ENCODE data around the gene NRXN2.

The NRXN2 gene

DNA sequence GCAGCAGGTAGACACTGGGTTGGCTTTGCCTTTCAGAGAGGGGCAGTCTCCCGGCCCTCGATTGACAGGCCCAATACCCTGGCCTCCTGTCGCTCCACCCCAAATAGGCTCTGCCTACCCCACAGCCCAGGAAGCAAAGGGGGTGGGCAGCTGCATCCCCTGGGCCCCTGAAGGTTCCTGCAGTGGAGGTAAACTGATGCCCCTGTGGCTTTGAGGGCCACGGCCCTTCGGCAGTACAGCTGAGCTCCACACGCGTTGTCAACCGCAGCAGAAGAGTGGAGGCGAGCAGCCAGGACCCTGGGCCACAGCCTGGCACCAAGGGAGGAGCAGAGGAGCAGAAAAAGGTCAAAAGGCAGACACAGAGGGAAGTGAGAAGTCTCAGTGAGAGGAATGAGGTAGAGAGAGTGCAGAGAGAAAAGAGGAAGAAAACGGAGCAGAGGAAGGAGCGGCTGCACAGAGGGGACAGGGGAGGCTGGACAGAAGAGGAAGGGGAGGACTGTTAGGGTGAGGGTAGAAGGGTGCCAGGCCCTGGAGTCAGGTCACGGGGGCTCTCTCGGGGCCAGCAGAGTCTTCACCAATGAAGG lies 67.9 kb downstream of the NRXN2 start:
- in situ Hi-C loops (cut with HindIII; ENCODE audit: low sequenced_read_pairs) = no loop called here

DNA sequence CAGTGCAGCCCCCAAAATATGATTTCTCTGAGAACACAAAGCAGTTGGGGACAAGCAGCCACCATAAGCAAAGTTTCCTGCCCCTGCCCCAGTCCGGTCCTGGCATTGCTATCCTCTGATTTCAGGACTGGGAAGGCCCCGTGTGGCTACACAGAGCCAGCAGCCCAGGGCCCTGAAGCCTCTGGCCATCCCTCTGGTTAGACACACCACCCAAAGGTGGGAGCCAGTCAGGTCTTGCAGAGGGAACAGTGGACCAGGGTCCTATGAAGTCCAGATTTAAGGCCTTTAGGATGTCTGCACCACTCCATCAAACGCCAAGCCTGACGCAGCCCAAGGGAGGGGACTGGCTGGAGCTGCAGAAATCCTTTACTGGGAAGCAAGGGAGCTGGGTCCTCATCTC lies 68.6 kb downstream of the NRXN2 start:
- in situ Hi-C loops (cut with HindIII; ENCODE audit: low sequenced_read_pairs) = no loop called here

DNA sequence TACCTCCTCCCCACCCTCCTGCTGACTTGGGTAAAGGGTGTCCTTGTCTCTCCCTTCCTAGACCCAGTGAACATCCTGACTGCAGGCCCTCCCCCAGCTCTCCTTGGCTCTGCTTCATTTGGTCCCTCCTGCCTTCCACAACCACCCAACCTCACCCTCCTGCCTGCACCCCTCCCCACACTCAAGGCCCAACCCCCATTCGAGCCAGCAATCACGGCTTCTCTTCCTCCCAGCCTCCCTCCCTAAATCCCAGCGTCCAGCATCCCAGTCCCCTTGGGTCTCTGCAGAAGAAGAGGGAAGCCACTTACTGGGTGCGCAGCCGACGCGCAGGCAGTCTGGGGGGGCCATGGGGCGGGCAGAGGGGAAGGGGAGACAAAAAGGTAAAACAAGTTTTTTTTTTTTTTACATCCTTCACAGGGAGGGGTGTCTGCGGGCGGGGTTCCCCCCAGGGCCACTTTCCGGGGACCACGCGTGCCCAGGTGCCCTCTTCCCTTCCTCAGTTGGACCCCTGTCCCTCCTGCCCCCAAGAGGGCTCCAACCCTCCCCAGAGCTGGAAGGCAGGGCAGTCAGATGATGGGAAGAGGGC lies 69.5 kb downstream of the NRXN2 start:
- in situ Hi-C loops (cut with HindIII; ENCODE audit: low sequenced_read_pairs) = no loop called here

DNA sequence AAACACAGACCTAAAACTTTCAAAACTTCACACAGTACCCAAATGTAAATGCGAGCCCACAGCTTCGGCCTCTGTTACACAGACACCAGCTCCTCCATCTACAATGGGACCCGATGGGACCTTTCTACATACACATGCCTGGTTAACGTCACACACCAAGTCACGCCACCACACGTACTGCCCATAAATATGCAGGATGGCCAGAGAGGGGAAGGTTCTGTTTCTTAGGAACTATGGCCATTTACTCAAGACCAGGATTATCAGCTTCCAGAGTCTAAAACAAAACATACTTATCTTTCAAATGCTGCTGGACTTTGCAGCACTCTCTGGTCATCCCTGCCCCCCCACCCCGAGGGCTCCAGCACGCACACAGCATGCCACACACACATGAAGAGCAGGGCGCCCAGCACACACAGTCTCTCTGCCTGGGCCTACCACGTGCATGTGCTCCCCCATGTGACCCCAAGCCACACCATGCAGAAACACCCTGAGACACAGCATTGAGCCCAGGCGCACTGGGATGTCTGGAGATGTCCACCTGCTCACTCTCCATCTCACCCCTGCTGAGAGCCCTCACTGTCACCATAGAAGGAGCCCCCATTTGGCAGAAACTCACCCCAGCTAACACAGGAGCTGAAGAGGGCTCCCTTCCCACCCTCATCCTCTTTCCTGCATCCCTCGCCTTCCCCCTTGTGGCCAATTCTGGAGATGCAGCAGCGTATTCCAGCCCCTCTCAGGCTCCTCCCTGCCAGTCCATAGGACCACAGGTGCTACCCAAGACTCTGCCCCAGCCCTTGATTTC lies 70.2 kb downstream of the NRXN2 start:
- in situ Hi-C loops (cut with HindIII; ENCODE audit: low sequenced_read_pairs) = no loop called here

DNA sequence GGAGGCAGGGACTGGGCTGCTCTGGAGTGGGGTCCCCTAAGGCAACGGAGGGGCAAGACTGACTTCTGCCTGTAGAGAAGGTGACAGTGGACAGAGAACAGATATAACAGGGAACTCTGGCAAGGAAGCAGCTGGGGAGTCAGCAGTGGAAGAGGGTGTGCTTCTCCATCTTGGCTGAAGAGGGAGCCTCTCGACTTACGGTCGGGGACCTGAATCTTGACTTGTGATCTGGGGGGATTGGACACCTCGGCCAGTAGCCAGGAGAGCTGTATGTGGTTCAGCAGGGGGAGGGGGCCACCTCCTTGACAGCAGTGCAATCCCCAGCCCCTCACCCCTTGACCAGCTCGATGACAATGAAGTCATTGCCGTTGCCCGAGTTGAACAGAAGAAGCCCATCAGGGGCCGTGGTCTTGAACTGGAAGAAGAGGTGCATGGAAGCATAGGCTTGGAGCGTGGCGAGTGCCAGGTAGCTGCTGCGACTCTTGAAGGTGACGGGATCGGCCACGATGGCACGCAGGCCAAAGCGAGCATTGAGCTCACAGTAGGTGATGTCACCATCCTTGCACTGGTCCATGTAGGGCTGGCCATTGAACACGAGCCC lies 72.0 kb downstream of the NRXN2 start:
- in situ Hi-C loops (cut with HindIII; ENCODE audit: low sequenced_read_pairs) = no loop called here

DNA sequence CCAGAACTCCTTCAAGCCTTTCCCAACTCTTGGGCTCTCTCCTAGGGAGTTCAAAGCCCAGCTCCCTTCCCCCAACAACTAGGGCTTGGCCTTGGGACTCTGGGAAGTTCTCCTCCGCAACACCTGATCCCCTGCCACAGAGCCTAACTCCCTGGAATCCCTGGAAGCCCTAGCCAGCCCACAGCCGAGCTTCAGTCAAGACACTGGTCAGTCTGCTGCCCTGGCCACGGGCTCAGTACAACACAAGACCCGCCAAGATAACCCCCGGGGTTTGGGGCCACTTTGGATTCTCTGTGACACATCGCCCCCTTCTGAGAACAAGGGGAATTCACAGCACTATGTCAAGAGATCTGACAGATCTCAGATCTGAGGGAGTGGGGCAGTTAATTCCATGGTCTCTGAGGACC lies 73.7 kb downstream of the NRXN2 start:
- in situ Hi-C loops (cut with HindIII; ENCODE audit: low sequenced_read_pairs) = no loop called here

DNA sequence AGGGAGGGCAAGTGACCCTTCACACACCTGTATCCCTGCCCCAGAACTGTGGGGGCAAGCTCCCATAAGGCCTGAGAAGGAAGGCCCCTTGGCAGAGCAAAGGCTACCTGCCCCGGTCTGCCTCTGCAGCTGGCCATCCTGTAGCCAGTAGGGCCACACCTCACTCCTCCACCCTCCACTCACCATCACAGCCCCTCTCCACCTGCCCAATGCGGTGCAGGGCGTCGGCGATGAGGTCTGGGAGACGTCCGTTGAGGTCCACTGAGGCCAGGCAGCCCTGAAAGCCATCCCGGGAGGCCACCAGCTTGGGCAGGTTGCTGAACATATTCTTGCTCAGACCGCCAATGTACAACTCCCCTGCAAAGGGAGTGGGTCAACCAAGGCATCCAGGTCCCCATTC lies 74.4 kb downstream of the NRXN2 start:
- in situ Hi-C loops (cut with HindIII; ENCODE audit: low sequenced_read_pairs) = no loop called here

DNA sequence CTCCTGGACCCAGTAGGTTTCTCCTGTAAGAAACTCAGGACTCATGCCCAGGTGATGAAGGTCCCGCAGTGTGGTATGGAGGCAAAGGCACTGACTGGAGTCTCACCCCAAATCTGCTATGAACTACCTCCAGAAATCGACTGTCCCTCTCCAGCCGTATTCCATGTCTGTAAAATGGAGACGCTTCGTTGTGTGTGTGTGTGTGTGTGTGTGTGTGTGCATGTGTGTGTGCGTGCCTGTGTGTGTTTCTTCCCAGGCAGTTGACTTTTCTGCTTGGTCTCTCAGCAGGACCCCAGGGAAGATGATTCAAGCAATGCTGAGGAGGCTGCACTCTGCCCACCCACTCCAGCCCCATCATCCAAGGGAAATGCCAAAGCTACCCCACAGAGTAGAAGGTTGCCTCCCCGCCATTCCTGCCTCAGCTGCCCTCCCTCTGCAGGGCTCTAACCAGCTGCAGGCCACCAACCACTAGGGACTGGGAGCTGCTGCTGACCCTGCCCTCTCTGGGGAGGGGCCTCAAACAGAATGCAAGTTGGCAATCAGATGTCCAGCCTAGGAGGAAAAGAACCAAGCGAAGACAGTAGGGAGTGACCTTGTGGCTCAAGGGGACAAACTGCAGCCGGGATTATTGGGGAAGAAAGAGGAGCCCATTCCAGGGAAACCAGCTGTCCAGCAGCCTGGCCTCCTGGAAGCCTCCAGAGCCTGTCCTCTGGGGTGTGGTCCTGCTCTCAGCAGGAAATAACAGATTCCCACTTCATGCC lies 75.8 kb downstream of the NRXN2 start:
- in situ Hi-C loops (cut with HindIII; ENCODE audit: low sequenced_read_pairs) = no loop called here

DNA sequence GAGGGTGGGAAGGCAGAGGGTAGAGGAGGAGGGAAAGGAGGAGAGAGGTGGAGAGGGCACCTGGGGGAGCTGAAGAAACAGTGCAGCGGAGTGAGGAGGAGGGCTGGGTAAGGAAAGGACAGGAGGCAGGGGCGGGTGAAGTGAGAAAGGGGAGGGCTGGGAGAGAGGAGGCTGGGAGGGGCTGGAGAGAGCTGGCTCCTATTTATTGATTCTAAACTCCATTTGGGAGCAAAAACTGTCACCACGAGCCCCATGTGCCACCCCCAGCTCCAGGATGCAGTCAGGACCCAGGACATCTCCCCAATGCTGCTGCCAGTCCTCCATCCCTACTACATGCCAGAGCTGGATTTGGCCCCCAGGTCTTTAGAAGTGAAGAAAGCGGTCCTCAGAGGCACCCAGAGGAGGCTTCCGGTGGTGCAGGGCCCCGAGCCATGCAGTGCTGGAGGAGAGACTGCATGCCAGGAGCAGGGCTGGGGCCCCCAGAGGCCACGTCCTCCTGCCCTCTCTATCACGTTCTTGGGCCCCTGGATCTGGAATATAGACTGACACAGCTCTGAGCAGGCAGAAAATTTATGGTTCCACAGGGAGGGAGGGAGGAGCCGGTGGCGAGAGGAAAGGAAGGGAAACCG lies 78.2 kb downstream of the NRXN2 start:
- in situ Hi-C loops (cut with HindIII; ENCODE audit: low sequenced_read_pairs) = no loop called here

DNA sequence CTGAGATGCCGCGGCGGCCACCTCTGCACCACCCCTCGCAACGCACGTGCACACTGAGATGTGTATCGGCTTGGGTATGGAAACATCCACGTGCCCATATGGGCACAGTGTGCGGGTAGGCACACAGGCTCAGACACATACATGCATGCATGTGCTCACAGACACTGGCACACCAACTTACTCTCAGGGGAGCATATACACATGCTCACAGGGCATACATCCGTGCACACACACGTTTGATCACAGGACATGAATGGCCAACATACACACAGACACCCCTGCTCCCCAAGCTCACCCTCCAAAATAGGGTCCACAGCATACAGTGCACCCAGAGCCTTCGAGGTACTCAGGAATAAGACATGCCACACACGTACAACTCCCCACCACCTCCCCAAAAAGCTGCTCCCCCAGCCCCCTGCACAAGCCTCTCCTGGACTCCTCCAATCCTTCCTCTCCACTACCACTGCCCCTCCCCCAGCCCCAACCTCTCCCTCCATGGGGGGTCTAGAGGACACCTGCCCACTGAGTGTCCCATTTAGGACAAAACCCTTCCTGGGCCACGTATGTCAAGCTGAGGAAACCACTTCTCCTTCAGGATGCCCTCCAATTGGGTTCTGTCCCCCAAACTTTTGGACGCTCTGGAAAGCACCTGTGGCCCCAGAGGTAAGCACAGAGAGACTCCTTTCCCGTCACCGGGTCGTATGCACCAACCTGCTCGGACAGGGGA lies 78.9 kb downstream of the NRXN2 start:
- in situ Hi-C loops (cut with HindIII; ENCODE audit: low sequenced_read_pairs) = no loop called here

DNA sequence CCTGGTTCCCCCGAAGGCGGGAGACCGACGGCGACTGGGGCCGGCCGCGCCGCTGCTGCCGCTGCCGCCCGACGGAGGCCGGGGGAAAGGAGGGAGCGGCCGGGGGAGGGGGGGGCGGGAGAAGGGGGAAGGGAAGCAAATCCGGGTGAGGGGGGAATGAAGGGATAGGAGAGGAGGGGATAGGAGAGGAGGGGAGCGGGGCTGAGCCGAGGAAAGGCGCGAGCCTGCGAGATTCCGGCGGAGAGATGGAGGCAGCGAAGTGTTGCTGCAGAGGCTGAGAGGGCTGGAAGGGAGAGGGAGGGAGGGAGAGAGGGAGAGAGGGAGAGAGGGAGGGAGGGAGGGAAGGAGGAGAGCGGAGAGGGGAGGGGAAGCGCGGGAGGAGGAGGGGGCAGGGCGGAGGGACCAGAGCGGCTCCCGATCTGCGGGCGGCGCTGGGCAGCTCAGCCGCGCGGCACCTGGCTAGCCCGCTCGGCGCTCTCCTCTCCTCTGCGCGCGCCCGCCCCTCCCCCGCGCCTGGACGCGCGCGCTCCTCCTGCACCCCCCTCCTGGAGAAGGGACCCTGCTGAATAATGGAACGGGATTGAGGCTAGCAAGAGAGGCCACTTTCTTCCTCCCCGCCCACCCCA lies 79.6 kb downstream of the NRXN2 start:
- in situ Hi-C loops (cut with HindIII; ENCODE audit: low sequenced_read_pairs) = no loop called here

DNA sequence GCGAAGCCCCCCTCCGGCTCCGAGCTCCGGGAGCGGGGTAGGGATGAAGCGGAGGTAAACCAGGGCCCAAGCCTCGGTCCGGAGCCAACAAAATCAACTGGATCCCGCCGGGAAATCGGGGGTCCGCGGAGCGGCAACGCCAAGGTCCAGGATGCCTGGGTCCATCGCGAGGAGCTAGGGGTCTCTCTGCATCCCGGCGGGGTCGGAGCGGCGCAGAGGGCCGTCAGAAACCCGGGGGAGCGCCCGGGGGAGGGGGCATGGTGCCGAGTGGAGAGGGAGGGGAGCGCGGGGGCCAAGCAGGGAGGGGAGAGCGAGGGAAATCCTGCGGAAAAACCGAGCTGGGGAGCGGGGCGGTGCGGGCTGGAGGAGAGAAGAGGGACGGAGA lies 80.1 kb downstream of the NRXN2 start:
- in situ Hi-C loops (cut with HindIII; ENCODE audit: low sequenced_read_pairs) = no loop called here

DNA sequence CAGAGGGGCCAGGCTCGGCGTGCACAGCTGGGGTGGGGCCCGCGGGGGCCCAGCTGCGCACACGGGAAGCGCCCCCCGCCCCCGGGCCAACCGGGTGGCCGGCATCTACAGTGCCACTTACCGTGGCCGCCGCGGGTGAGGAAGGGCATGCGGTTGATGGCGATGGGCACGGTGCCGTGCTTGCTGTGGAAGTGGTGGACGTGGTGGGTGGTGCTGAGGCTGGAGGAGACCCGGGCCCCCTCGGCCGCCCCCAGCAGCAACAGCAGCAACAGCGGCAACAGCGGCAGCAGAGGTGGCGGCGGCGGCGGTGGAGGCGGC lies 80.6 kb downstream of the NRXN2 start:
- in situ Hi-C loops (cut with HindIII; ENCODE audit: low sequenced_read_pairs) = no loop called here

DNA sequence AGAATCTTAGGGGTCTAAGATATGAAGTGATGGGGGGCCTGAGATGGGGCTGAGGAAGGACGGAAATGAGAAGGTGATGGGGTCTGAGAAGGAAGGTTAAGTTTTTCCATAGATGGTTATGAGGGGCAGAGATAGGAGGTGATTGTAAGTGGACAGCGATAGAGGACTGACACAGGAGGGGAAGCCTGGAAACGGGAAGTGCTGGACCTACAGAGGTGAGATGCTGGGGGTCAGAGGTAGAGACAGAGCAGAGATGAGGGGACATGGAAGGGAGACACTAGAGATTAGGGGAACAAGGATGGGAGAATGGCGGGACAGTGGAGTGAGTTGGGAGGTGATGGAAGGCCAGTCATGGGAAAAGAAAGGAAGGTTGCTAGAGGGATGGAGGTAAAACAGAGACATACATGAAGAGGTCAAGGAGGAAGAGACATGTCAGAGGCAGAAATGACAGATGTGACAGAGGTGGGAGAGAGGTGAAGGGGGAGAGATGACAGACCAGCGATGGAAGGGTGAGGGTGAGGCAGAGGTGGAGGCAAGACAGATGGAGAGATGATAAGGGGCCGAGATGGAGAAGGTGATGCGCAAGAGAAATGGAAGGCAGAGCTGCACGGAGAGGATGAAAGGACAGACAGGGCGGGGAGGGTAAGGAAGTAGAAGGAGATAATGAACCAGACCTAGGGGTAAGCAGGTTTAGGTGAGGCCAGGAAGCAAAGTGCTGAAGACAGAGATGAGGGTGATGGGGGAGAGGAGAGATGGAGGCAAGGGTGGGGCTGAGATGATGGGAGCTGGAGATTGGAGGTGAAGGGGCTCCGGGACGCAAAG lies 81.2 kb downstream of the NRXN2 start:
- in situ Hi-C loops (cut with HindIII; ENCODE audit: low sequenced_read_pairs) = no loop called here

DNA sequence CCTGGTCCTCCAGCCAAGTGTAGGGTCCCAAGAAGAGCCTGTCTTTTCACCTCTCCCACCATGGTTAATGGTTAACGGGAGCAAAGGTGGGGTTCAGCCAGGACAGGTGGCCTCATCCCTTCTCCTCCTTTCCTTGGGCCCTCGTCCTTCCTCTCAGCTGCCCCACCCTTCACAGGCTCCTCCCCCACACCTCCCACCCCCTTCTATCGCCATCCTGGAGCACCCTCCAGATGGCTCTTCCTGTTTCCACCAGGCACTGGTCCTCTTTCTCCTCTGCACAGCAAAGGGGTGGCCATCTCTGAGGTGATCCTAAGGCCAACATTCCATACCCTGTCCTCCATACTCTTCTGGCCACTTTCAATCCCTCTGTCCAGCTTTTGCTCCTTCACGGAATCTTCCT lies 83.1 kb downstream of the NRXN2 start:
- in situ Hi-C loops (cut with HindIII; ENCODE audit: low sequenced_read_pairs) = no loop called here

DNA sequence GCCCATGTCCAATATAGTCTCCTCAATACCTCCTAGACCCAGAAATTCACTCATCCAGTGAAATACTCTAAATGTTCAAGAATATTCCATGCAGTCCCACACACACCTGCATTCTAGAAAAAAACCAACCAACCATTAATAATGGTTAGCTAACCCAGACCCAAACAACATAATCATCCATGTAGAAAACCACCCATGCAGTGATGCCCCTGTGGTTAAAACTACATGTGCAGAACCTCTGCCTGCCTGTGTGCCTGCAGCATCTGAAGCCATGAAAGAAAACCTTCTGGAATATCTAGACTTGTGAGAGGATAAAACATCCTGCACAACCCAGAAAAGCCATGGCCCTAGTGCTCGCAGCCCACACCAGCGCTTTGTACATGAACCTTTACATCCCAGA lies 84.2 kb downstream of the NRXN2 start:
- in situ Hi-C loops (cut with HindIII; ENCODE audit: low sequenced_read_pairs) = no loop called here

DNA sequence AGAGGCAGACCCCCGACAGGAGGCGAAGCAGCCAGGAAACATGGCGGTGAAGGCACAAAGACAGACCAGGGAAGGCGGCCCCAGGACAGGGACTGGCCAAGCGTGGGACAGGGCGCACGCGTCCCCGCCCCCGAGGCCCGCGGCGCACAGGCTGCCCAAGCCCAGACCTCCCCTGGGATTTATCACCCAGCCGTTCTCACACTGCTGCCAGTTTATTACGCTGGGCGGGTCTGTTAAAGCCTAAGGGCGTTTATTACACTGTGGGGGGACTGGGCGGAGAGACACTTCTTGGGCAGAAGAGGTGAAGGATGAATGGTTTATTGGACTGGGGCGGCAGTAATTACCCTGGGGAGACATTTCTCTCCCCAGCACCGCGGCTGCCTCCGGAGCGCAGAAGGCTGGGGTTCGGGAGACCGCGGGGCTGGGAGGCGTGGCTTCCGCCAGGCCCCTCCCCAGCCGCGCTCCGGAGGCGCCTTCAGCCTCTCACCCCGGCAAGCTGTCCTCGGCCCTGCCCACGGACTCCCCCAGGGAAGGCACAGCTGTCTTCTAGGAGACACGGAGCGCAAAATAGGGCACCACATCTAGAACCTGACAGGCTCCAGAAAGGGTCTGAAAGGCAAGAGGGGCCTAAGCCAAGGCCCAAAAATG lies 84.9 kb downstream of the NRXN2 start:
- in situ Hi-C loops (cut with HindIII; ENCODE audit: low sequenced_read_pairs) = no loop called here

DNA sequence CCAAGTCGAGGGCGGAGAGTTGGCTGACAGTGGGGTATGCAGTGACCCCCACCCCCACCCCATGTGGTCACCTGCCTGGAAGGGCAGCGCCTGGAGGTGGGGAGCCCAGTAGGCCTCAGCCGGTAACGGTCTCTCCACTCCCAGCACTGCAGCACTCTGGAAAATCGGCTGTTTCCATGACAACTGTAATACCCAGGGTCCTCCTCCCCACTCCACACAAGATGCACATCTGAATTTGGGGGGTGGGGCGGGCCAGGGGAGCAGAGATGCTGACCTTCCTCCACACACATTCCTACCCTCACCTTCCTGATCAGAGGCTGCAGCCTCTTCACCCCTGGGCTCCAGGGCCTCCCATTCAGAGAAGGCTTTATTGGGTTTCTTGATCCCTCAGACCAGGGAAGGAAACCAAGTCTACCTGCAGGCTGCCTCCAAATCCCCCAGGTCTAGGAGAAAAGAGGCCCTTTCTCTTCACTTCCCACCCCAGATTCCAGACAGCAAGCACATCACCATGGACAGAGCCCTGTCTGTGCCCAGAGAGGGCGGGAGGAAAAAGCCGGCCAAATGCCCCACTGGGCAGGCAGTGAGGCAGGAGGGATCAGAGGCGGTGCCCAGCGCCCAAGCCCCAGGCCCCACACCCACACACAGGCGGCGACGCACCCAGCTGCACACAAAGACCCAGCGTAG lies 85.5 kb downstream of the NRXN2 start:
- in situ Hi-C loops (cut with HindIII; ENCODE audit: low sequenced_read_pairs) = no loop called here

Data from endothelial cell of hepatic sinusoid (primary cell).